ENCODE results near the gene APBB2.
A peak's percentile ranks its signal among the peaks of the same experiment; 100 is the strongest.

The APBB2 gene

DNA sequence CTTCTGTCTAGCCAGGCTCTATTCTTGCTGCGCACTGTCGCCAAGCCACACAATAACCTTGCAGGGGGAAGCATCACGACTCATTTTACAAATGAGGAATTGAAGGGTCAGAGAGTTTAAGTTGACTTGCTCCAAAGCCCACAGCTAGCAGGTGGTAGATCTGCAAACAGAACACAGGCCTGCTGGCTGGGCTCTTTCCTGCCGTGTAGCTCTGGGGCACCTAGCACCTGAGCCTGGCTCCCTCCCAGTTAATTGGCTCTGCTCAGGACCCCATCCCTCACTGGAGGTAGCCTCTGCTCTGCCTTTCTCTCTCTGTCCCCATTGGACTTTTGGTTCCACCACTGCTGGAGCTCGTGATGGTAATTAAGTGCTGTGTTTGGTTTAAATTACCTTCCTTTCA, 366.1 kb downstream of the APBB2 start:
- DNase-seq, result no peak

DNA sequence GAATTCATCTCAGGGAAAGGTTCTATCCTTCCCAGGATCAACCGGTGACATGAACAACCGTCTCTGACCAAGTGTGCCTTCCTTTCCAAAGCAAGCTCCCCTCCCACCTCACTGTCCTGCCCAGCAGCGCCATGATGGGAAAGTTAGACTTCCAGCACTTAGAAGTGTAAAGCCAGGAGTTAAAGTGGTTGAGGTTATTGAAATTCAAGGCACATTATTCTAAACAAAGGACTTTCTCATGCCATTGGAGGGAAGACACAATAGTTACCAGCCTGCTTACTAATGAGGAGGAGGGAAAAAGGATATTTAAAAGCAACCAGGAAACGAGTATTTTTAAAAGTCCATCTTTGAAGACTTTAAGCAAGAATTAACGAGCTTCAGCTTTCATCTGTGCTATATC, 367.8 kb downstream of the APBB2 start:
- DNase-seq, result no peak

DNA sequence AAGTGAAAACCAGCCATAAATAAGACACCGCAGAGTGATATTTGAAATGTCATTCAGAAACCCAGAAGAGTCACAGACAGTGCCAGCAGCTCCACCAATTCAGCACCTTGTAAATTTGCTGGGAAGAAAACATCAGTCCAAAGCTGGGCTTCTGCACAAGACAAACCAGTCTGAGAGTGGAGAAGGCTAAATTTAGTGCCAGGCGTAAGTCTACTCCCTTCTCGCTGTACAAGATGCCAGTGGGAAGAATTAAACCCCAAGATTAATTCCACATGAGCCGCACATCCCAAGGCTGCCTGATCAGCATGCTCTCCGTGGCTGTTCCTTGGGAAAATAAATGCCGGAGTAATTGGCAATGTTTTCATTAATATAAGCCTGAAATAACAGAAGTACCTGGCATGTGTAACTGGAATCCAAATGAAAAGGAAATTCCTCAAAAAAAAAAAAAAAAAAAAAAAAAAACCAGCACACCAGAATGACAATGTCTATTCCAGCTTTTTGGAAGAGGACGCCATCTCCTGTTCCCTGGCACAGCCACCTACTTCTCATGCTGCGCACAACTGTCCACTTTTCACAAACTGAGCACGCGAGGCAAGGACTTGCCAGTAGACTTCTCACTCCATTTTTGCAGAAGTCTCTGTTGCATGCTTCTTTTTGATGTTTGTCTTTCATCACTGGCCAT, 369.0 kb downstream of the APBB2 start:
- peak; percentile 31 for DNase-seq

DNA sequence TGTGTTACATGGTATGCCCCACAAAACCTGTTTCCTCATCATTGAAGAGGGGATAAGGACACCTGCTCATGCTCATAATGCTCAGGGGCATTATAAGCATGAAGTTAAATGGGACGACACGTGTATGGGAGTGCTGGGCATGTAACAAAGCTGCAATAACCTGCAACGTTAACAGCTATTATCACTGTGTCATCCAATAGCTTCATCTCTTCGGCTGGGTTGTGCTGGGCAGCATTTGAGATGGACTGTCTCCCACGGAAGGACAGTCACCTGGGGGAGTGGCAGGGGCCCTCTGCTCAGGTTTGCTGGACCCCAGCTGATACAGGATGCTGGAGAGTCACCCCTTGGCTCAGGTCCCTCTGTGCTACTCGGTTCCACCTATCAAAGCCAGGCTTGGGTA, 370.1 kb downstream of the APBB2 start:
- DNase-seq, result no peak

DNA sequence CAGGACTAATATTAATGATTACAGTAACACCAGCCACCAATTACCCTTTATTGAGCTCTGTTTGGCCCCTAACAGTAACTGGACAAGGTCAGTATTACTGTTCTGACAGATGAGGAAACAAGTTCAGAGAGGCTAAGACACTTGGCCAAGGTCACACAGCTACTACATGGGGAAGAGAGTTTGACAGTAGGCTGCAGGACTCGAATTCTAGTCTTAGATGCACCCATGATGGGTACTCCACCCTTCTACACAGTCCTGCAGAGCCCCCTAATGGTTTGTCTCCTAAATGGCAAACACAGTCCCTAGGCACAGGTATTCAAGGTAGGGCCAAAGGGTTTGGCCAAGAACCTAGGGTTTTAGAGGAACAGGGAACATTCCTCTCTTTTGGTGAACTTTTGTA, 370.6 kb downstream of the APBB2 start:
- no peak for DNase-seq

DNA sequence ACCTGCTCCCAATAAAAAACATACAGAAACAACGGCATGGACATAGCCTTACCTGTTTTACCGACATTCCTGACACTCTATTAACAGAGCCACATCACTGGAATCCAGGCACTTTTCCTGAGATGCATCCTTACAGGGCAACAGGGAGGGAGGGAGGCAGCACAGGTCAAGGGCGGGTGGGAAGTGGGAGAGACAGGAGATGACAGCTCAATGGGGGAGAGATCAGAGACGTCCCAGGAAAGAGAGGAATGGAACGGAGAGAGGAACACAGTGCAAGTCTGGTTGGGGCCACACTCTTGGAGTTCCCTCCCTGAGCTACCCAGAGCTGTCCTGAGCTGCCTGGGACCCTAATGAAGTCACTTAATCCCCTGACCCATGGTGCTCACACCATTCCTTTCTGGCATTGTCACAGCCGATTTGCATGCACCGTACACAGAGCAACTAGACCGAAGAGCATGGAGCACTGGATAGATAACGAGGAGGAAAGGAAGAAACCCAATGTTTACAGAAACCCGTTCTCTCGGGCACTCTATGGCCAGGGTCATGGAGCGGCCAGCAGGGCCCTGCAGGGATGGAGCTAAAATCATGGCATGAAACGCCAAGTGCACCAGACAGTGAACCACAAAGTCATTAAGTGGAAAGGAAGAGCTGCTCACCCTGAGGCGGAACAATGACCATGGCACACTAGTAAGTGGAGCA, 371.5 kb downstream of the APBB2 start:
- no peak for DNase-seq

DNA sequence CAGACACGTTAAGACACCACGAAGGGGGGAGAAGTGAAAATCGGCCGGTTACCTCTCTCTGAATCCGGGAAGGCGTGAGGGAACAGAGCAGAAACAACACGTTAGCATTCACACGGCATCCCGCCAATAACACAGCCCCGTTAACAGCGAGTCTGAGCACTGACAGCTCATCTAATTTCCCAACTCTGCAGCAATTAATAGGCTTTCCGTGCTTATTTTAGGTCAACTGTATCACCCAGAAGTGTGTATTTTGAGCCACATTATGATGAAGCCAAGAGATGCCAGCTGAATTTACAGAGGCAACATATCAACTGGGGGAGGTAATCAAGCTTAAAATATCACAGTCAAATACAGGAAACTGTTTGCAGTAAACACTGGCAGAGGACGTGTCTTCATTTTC, 372.0 kb downstream of the APBB2 start:
- no peak for DNase-seq

DNA sequence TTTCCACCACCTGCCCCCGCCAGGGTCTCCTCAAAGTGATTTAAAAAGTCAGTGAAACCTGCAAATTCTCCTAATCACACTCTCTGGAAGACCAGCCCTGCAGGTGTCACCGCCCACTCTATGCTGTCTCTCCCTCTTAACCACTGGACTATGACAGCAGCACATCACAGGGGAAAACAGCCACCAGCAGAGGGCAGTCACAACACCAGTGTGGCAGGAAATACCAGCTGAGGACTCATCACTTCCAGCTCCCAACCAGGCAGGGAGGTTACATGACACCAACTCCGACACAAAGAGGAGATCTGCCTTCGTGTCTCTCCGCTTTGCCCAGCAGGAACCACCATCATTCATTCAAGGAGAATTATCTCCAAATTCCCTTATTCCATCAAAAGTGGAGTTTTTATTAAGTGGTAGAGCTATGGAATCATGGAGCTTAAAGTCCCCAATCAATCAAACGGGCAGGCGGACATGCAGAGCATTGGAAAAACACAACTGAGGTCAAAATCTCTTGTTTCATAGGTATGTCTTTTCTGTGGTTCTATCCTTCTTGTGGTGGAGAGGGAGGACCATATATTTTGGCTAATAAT, 373.3 kb downstream of the APBB2 start:
- DNase-seq, result peak; percentile 83

DNA sequence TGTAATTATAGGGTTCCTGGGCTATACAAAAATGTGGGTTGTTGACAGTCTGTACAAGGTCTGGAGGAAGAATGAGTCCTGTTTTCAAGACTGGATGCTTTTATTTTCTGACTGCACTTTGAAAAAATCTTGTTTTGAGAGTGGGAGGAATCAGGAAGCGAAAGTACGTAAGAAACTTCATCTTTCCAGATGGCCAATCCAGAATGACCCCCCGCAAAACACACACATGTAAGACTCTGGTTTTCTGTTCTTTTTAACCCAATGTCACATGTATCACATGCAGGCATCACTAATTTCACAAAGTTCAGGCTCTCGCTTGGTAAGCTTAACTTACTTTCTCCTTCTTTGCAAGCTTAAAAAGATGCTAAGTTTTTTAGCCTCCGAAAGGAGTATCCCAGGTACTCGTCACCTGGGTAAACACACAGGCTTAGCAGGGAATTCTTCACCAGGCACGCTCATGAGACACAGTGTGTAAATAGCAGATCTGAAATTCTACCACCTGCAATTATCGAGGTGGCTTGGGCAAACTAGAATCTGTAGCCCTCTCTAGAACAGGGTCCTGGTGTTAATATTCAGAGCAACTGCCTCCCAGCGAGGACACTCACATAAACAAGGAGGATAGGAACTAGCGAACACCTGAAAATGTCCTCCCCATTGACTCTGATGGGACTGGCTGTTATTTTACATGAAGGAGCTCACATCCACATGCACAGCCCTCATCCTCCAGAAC, 373.9 kb downstream of the APBB2 start:
- DNase-seq, result no peak

DNA sequence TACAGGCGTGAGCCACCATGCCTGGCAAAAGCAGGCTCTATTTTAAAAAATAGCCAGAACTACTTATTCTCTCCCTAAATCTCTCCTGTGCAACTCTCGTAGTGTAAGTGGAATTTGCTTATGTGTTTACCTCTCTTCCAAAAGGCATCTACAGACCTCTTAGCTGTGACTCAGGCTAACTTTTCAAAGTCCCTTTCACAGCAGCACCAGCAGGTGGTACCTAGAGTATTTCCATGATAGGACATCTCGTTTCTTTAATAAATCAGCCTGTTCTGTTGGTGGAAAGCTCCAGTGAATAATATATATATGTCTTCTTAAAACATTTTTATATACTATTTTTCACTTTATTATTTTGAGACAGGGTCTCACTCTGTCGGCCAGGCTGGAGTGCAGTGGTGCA, 375.6 kb downstream of the APBB2 start:
- no peak for DNase-seq

DNA sequence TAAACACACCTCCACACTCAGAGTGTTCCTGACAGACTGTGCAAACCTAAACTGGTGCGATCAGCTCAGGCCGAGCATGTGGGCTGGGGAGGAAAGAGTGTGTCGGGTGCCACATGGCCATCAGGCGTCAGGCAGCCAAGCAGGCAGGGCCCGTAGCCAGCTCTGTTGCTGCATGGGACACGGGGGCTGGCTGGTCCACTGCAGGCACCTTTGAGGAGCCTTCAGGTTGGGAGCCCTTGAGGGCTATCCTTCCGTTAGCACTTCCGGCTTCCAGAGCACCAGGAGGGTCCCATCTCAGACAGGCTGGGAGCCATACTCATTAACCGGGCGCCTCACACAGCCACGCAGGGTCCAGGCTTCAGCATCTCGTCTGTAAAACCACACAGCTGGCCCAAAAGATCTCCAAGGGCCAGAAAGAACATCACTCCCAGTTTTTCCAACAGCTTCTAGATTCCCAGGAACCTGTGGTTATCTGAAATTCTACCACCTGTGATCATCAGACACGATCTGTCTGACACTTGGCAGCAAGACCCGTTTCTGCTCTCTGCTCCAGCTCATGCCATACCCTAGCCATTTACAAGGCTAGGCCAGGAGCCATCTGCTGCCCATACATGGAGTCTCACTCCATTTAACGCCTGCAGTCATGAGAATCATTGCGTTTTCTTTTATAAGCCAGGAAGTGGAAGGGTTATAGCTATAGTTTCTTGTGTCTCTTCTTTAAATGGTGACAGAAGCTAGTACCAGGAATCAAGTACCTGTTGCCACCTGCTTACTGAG, 377.1 kb downstream of the APBB2 start:
- no peak for DNase-seq

DNA sequence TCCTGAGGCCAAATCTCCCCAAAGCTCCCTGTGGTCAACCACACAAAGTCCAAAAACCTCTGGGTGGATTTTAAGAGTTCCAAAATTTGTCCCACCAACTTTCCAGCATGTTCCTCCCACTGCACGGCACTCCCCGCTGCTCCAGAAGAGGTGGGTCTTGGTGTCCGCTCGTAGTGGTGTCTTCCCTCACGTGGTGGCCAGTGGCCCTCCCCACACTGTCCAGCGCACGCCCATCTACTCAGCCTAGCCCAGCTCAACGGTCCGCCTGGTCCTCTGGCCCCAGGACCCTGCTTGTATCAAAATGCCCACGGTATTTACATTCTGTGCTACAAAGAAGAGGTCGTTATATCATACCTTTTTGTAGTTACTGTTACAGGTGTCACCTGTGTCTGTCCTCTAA, 381.1 kb downstream of the APBB2 start:
- DNase-seq, result no peak

DNA sequence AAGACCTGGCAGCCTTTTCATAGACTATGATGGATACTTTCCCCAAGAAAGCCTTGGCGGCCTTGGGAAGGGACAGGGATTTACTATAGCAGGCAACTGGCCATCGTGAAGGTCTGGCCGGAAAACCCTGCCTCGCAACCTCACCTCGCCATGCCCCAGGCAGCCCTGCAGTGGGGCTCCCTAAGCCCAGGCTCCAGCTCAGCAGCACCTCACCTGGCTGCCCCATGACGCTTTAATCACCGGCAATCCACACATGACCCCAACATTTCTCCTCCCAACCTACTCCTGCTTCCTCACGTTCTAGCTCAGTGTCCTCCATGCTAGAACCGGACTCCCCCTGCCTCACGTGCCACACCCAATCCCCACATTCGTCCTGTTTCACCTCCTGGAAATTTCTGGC, 382.2 kb downstream of the APBB2 start:
- no peak for DNase-seq

DNA sequence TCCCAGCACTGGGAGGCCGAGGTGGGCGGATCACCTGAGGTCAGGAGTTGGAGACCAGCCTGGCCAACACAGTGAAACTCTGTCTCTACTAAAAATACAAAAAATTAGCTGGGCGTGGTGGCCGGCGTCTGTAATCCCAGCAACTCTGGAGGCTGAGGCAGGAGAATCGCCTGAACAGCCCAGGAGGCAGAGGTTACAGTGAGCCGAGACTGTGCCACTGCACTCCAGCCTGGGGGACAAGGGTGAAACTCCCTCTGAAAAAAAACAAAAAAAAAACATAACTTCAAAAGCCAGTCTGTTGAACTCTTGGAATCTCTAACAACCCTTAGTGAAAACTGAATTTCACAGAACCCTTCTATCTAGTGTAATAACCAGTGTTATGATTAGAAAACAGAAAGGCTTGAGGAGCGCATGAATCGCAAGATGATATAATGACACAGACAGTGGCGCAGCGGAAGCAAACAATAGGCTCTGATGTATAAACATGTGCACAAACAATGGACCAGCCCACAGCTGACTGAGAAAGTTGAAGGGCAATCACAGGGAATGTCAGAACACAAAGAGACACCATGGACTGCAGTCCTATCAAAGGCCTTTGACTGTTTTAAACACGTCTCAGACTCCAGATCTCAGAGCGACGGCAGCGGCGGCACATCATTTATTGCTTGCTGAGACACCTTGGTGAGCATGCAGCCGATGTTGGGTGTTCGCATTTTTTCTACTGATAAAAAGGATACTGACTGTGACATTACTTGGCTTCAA, 383.0 kb downstream of the APBB2 start:
- DNase-seq, result no peak

DNA sequence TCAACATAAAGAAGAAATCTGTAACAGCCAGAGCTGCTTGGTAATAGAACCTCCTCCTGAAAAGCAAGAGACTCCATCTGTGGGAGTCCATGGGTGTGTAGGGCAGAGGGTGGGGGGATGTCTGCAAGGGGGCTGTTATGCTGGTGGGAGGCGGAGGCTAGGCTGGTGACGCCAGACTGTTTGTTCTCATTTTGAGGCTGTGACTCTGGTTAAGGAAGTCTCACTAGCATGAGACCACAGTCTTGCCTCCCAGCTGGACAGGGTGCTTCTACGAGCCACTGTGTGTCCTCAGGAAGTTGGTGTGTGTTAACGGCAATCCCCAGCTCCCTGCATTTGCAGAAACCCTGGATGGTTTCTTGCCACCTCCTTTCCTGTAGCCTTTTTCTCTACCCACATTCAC, 384.8 kb downstream of the APBB2 start:
- DNase-seq, result no peak

DNA sequence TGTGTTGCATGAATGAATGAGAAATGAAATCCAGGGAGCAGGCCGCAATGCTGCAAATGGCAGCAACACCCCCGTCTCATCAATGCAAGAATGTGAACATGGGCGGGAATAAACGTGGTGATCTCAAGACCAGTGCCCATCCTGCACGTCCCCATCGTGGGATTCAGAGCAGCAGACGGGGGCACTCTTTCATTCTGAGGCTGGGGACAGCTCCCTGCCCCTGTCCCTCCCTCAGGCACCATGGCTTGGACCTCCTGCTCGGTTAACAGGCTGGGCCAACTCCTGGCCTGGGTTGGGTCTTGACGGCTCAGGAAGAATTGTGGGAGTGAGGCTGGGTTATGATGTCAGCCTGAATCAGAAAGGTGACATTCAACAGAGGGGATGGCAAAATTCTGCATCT, 385.7 kb downstream of the APBB2 start:
- DNase-seq, result no peak

DNA sequence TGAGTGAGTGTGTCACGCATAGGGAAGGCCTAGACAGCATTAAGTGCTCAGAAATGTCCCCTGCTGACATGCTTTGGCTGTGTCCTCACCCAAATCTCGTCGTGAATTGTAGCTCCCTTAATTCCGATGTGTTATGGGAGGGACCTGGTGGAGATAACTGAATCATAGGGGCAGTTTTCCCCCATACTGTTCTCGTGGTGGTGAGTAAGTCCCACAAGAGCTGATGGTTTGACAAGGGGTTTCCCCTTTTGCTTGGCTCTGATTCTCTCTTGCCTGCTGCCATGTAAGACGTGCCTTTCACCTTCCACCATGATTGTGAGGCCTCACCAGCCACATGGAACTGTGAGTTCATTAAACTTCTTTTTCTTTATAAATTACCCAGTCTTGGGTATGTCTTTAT, 386.6 kb downstream of the APBB2 start:
- DNase-seq, result no peak

DNA sequence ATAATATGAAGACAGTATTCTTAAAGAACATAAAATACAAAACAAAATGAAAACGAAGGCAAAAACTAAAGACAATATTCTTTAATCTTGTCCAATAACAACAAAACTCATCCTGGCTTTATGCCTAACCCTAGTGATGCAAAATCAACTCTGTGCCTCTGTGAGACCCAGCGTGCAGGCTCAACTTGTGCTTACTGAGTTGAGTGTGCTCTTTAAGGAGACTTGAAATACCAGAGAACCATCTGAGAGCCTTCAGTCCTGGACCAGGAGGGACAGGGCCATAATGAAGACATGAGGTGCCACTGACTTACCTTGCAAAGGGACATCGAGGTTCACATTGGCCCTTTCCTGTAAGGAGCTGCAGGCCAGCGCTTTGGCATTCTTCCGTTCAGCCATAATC, 387.5 kb downstream of the APBB2 start:
- DNase-seq, result no peak

DNA sequence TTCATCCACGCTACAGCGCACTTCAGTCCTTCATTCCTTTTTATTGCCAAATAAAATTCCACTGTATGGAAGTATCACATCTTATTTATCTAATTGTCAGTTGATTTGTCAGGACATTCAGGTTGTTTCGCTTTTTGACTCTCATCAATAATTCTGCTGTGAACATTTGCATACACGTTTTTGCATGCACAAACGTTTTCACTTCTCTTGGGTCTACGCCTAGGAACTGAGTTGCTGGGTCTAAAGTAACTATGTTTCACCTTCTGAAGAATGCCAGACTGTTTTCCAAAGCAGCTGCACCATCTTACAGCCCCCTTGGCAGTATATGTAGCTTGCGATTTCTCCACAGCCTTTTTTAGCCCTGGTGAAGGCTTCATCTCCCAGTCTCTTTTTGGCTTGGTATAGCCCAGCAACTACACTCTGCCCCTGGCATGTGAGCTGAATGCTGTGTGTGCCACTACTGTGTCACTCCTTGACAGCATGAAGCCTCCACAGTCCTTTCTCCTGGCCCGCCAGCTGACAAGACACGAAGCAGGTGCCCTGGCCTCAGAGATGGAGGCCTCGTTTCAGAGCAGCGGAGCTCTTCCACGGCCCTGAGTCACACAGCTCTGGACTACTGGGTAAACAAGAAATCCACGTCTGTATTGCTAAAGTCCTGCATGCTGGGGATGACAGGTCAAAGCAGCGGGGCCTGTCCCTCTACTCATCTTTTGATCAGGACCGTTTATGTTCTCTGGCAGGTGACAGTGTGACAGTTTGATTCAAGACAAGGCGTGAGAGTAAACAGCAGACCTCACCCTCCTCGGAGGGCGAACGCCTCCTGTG, 389.1 kb downstream of the APBB2 start:
- no peak for DNase-seq

DNA sequence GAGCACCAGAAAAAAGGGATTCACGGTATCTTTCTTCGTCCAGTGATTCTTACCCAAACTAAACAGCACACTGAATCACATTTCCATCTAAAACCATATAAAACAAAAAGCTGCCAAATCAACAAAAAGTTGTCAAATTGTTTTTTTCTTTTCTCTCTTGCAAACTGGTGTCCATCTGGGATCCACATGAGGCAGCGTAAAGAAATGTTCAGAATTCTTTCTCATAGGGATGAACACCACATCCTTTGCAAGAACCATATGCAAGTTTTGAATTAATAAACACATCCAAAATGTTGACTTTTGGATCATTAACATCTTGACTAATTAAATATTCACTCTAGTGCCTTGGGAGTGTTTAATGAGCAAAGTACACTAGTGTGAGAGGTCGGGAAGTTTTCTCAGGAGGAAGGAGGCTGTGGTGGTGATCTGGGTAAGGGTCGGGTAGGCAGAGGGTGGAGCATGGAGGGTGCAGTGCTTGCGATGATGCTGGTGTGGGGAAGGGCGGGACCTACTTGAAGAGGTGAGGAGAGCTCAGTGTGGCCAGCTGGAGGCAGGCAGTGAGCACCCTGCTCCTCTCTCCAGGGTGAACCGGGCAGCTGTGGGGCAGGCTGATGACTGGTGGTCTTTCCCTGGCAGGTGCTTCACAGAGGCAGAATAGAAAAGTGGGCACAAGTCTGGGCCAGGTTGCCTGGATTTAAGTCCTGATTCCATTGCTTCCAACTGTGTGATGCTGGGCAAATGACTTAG, 391.7 kb downstream of the APBB2 start:
- no peak for DNase-seq
